Measurements from ENCODE around the gene KIRREL3.

KIRREL3 gene

DNA sequence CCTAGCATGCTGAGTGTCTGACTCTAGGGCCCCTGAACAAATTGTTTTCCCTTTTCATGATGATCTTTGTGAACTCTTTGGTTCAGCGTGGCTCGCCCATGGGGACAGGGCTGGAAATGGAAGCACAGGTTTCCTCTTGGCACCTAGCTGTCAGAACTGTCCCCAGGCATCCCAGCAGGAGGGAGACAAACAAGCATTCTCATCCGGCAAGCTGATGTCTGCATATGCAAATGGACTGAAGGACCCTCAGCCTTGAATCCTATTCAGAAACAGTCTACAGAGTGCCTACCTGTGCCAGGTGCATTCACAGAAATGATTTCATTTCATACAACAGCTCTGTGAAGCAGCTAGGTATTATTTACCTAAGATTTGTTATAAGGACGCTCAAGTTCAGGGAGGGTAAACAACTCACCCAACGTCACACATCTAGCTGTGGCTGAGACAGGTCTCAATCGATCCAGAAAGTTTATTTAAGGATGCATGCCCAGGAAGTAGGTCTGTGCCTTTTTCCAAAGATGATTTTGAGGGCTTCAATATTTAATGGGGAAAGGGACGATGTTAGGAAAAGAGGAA lies 176.4 kb downstream of the KIRREL3 start:
- Histone ChIP-seq H3K9ac (ENCODE audit: low read depth in 1 of 2, low read length in 2 of 2) (no peak overlapping the region), H3K27ac (ENCODE audit: low read depth, low read length) (no peak overlapping the region), H3K4me3 (ENCODE audit: low read depth in 1 of 2, low read length in 2 of 2) (no peak overlapping the region), H3K9me3 (ENCODE audit: control insufficient read depth in 1 of 2, low read length in 2 of 2) (no peaks in the 10 kb centered on the region), H3K4me1 (ENCODE audit: control insufficient read depth in 1 of 2, insufficient read depth in 2 of 2, low read length in 2 of 2) (no peaks in the 10 kb centered on the region), H3K36me3 (ENCODE audit: control insufficient read depth in 1 of 2, insufficient read depth in 2 of 2, low read length in 2 of 2) (no peaks in the 10 kb centered on the region), H3K27me3 (ENCODE audit: control insufficient read depth in 1 of 2, insufficient read depth in 2 of 2, low read length in 2 of 2) (no peaks in the 10 kb centered on the region)

DNA sequence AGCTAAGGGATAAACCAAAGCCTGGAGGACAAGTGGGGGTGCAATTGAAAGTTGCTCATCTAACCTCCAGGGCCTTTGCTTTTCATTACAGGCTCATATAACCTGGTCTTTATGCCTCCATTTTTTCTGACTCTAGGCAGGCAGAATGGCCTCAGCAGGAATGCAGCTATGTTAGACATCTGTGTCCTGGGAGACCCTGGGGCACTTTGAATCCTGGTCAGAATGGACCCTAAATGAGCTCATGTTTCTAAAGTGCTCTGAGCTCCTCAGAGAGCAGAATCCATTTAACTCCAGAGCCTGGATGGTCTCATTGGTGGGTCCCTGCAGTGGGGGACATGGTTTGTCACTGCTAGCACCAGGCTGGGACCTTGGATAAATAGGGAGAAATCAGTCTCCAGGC lies 177.3 kb downstream of the KIRREL3 start:
- H3K9me3 ChIP-seq (ENCODE audit: control insufficient read depth in 1 of 2, low read length in 2 of 2): no peaks in the 10 kb centered on the region
- no peaks in the 10 kb centered on the region for H3K4me1 ChIP-seq (ENCODE audit: control insufficient read depth in 1 of 2, insufficient read depth in 2 of 2, low read length in 2 of 2)
- H3K4me3 ChIP-seq (ENCODE audit: low read depth in 1 of 2, low read length in 2 of 2): no peak overlapping the region
- H3K27me3 ChIP-seq (ENCODE audit: control insufficient read depth in 1 of 2, insufficient read depth in 2 of 2, low read length in 2 of 2): no peaks in the 10 kb centered on the region
- no peak overlapping the region for H3K9ac ChIP-seq (ENCODE audit: low read depth in 1 of 2, low read length in 2 of 2)
- no peak overlapping the region for H3K27ac ChIP-seq (ENCODE audit: low read depth, low read length)
- no peaks in the 10 kb centered on the region for H3K36me3 ChIP-seq (ENCODE audit: control insufficient read depth in 1 of 2, insufficient read depth in 2 of 2, low read length in 2 of 2)

DNA sequence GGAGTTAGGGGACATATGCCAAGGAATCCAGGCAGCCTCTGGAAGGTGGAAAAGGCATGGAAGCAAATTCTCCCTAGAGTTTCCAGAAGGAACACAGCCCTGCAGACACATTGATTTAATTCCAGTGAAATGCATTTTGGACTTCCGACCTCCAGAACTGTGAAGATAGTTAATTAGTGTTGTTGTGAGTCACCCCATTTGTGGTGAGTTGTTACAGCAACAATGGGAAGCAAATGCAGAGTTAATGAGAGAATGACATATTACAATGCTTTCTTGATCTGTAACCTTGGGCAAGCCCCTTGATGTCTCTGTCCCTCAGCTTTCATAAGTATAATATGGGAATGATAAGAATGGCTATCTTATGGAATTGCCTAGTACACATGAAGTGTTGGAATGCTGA lies 178.7 kb downstream of the KIRREL3 start:
- Histone ChIP-seq H3K9me3 (ENCODE audit: control insufficient read depth in 1 of 2, low read length in 2 of 2) (no peaks in the 10 kb centered on the region), H3K9ac (ENCODE audit: low read depth in 1 of 2, low read length in 2 of 2) (no peak overlapping the region), H3K27me3 (ENCODE audit: control insufficient read depth in 1 of 2, insufficient read depth in 2 of 2, low read length in 2 of 2) (no peaks in the 10 kb centered on the region), H3K36me3 (ENCODE audit: control insufficient read depth in 1 of 2, insufficient read depth in 2 of 2, low read length in 2 of 2) (no peaks in the 10 kb centered on the region), H3K4me3 (ENCODE audit: low read depth in 1 of 2, low read length in 2 of 2) (no peak overlapping the region), H3K4me1 (ENCODE audit: control insufficient read depth in 1 of 2, insufficient read depth in 2 of 2, low read length in 2 of 2) (no peaks in the 10 kb centered on the region), H3K27ac (ENCODE audit: low read depth, low read length) (no peak overlapping the region)

DNA sequence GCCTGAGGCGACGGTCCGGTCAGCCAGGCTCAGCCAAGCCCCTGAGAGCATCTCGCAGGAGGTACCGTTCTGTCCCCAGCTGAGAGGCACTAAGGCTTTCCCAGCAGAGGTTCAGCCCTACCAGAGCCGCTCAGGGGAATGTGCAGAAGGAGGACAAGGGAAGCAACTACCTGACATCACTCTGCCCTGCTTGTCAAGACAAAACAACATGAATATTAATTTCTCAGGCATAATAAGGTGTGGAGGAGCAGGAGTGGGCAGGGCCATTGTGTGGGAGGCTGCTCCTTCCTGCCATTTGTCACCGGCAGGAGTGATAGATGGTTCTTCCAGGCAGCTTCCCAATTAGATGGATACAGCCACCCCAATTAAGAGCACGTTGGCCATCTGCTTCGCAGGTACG lies 181.4 kb downstream of the KIRREL3 start:
- H3K36me3 ChIP-seq (ENCODE audit: control insufficient read depth in 1 of 2, insufficient read depth in 2 of 2, low read length in 2 of 2): no peaks in the 10 kb centered on the region
- no peaks in the 10 kb centered on the region for H3K9me3 ChIP-seq (ENCODE audit: control insufficient read depth in 1 of 2, low read length in 2 of 2)
- H3K9ac ChIP-seq (ENCODE audit: low read depth in 1 of 2, low read length in 2 of 2): no peak overlapping the region
- H3K27ac ChIP-seq (ENCODE audit: low read depth, low read length): no peak overlapping the region
- H3K4me3 ChIP-seq (ENCODE audit: low read depth in 1 of 2, low read length in 2 of 2): no peak overlapping the region
- H3K27me3 ChIP-seq (ENCODE audit: control insufficient read depth in 1 of 2, insufficient read depth in 2 of 2, low read length in 2 of 2): no peaks in the 10 kb centered on the region
- no peaks in the 10 kb centered on the region for H3K4me1 ChIP-seq (ENCODE audit: control insufficient read depth in 1 of 2, insufficient read depth in 2 of 2, low read length in 2 of 2)

DNA sequence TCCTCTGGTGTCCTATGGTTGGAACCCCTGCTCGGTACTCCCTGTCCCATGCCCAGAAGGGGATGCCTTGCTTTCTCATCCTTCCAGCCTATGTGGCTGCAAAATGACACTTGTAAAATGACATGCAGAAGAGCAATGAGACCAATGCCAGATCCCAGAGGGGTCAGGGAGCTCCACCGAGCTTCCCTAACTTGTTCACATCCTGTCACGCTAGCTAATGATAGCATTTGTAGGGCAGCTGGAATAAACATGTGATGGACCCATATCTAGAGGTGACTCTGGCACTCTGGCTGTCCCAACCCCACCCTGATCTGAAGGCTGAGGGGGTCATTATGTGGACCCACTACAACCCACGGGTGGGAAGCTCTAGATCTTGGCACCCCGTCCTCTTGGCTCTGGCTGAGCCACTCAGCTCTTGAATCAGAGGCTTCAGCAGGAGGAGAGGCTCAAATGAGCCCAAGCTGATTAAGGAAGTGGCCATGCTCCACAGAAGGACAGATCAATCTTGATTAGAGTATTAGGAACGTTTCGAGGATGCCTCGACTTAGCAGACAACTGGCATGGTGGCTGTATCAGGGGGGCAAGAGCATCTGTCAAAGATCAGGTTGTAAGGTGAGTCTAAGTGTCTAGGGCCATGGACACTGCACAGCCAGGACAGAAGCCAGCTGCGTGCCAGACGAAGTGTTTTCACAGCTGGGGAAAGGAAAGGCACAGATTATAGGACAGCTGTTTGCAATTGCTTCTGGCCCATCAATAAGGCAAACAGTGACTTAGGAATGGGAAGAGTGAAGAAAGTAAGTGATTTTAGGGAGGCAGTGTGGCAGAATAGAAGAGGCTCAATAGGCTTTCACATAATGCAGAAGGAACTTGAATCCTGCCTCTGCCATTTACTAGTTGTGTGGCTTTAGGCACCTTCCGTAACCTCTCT lies 182.8 kb downstream of the KIRREL3 start:
- Histone ChIP-seq H3K27ac (ENCODE audit: low read depth, low read length) (no peak overlapping the region), H3K9ac (ENCODE audit: low read depth in 1 of 2, low read length in 2 of 2) (no peak overlapping the region), H3K4me3 (ENCODE audit: low read depth in 1 of 2, low read length in 2 of 2) (no peak overlapping the region), H3K27me3 (ENCODE audit: control insufficient read depth in 1 of 2, insufficient read depth in 2 of 2, low read length in 2 of 2) (no peaks in the 10 kb centered on the region), H3K36me3 (ENCODE audit: control insufficient read depth in 1 of 2, insufficient read depth in 2 of 2, low read length in 2 of 2) (no peaks in the 10 kb centered on the region), H3K4me1 (ENCODE audit: control insufficient read depth in 1 of 2, insufficient read depth in 2 of 2, low read length in 2 of 2) (no peaks in the 10 kb centered on the region), H3K9me3 (ENCODE audit: control insufficient read depth in 1 of 2, low read length in 2 of 2) (no peaks in the 10 kb centered on the region)

DNA sequence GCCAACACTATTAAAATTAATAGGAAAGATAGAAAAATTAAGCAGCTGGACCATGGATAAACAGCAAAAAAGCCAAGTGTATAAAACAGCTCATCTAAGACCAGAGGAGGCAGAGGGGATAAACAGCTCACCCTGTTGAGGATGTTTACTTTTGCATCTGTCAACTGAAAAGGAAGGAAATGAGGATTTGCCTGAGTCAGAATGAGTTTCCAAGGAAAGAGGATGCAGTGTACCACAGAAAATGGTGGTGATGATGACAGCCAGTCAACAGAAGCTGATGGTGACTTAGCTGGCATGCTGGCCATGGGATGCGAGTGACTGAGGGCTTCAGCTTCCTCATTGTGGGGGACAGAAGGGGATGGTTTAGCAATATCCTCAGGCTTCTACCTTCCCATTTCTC lies 183.5 kb downstream of the KIRREL3 start:
- no peaks in the 10 kb centered on the region for H3K9me3 ChIP-seq (ENCODE audit: control insufficient read depth in 1 of 2, low read length in 2 of 2)
- no peaks in the 10 kb centered on the region for H3K36me3 ChIP-seq (ENCODE audit: control insufficient read depth in 1 of 2, insufficient read depth in 2 of 2, low read length in 2 of 2)
- H3K4me1 ChIP-seq (ENCODE audit: control insufficient read depth in 1 of 2, insufficient read depth in 2 of 2, low read length in 2 of 2): no peaks in the 10 kb centered on the region
- no peak overlapping the region for H3K27ac ChIP-seq (ENCODE audit: low read depth, low read length)
- no peak overlapping the region for H3K4me3 ChIP-seq (ENCODE audit: low read depth in 1 of 2, low read length in 2 of 2)
- no peak overlapping the region for H3K9ac ChIP-seq (ENCODE audit: low read depth in 1 of 2, low read length in 2 of 2)
- H3K27me3 ChIP-seq (ENCODE audit: control insufficient read depth in 1 of 2, insufficient read depth in 2 of 2, low read length in 2 of 2): no peaks in the 10 kb centered on the region

DNA sequence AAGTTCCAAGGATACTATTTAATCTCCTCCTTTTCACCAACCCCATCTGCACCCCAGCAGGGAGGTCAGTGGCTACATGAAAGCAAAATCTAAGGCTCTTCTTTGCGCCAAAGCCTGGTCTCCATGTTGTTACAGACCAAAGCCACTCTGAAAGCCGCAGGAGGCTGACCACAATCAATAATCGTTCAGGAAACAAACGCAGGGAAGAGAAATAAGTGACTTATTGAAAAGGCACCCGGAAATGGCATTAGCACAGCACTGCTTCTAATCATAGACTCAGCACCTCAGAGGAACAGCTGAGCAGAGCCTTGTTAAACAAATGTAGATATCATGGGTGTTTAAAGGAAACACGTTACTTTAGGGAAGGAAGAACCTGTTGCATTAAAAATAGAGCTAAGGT lies 183.9 kb downstream of the KIRREL3 start:
- Histone ChIP-seq H3K4me3 (ENCODE audit: low read depth in 1 of 2, low read length in 2 of 2) (no peak overlapping the region), H3K4me1 (ENCODE audit: control insufficient read depth in 1 of 2, insufficient read depth in 2 of 2, low read length in 2 of 2) (no peaks in the 10 kb centered on the region), H3K36me3 (ENCODE audit: control insufficient read depth in 1 of 2, insufficient read depth in 2 of 2, low read length in 2 of 2) (no peaks in the 10 kb centered on the region), H3K9me3 (ENCODE audit: control insufficient read depth in 1 of 2, low read length in 2 of 2) (no peaks in the 10 kb centered on the region), H3K9ac (ENCODE audit: low read depth in 1 of 2, low read length in 2 of 2) (no peak overlapping the region), H3K27me3 (ENCODE audit: control insufficient read depth in 1 of 2, insufficient read depth in 2 of 2, low read length in 2 of 2) (no peaks in the 10 kb centered on the region), H3K27ac (ENCODE audit: low read depth, low read length) (no peak overlapping the region)

DNA sequence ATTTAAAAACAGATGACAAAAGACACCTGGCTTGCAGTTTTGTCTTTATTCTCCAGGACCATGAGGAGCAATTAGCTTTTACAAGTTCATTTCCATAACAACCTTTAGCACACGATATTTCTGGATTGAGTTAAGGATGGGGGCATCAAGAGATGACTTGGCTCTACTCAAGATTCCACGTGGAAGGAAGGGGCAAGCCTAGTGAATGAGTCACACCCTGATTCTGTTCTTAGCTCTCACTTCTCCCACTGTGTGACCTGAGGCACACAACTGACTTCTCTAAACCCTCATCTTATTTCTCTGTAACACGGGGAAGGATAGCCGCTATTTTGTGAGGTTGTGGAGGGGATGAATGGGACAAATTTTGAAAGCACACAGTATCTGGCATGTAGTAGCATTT lies 185.5 kb downstream of the KIRREL3 start:
- no peaks in the 10 kb centered on the region for H3K36me3 ChIP-seq (ENCODE audit: control insufficient read depth in 1 of 2, insufficient read depth in 2 of 2, low read length in 2 of 2)
- H3K9ac ChIP-seq (ENCODE audit: low read depth in 1 of 2, low read length in 2 of 2): no peak overlapping the region
- no peak overlapping the region for H3K4me3 ChIP-seq (ENCODE audit: low read depth in 1 of 2, low read length in 2 of 2)
- H3K27ac ChIP-seq (ENCODE audit: low read depth, low read length): no peak overlapping the region
- H3K9me3 ChIP-seq (ENCODE audit: control insufficient read depth in 1 of 2, low read length in 2 of 2): no peaks in the 10 kb centered on the region
- no peaks in the 10 kb centered on the region for H3K27me3 ChIP-seq (ENCODE audit: control insufficient read depth in 1 of 2, insufficient read depth in 2 of 2, low read length in 2 of 2)
- H3K4me1 ChIP-seq (ENCODE audit: control insufficient read depth in 1 of 2, insufficient read depth in 2 of 2, low read length in 2 of 2): no peaks in the 10 kb centered on the region

DNA sequence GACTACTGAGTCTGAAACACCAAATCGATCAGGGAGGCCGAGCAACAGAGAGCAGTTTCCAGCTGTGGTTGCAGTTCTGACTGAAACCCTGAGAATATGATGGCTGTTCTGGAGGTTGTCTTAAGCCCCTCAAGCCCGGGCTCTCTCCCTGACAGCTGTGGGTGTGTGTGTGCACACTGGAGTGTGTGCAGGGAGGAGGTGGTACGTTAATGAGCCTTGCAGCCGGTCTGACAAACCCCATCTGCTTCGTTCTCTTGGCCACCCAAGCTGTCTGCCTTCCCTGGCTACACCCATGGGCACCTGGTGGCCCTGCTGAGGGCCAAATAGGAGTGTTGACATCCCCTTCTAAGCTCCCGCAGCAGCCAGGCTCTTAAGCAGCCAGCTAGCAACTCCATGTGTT lies 189.8 kb downstream of the KIRREL3 start:
- no peak overlapping the region for H3K4me3 ChIP-seq (ENCODE audit: low read depth in 1 of 2, low read length in 2 of 2)
- no peaks in the 10 kb centered on the region for H3K27me3 ChIP-seq (ENCODE audit: control insufficient read depth in 1 of 2, insufficient read depth in 2 of 2, low read length in 2 of 2)
- no peaks in the 10 kb centered on the region for H3K36me3 ChIP-seq (ENCODE audit: control insufficient read depth in 1 of 2, insufficient read depth in 2 of 2, low read length in 2 of 2)
- H3K9ac ChIP-seq (ENCODE audit: low read depth in 1 of 2, low read length in 2 of 2): no peak overlapping the region
- no peaks in the 10 kb centered on the region for H3K4me1 ChIP-seq (ENCODE audit: control insufficient read depth in 1 of 2, insufficient read depth in 2 of 2, low read length in 2 of 2)
- no peak overlapping the region for H3K27ac ChIP-seq (ENCODE audit: low read depth, low read length)
- no peaks in the 10 kb centered on the region for H3K9me3 ChIP-seq (ENCODE audit: control insufficient read depth in 1 of 2, low read length in 2 of 2)

DNA sequence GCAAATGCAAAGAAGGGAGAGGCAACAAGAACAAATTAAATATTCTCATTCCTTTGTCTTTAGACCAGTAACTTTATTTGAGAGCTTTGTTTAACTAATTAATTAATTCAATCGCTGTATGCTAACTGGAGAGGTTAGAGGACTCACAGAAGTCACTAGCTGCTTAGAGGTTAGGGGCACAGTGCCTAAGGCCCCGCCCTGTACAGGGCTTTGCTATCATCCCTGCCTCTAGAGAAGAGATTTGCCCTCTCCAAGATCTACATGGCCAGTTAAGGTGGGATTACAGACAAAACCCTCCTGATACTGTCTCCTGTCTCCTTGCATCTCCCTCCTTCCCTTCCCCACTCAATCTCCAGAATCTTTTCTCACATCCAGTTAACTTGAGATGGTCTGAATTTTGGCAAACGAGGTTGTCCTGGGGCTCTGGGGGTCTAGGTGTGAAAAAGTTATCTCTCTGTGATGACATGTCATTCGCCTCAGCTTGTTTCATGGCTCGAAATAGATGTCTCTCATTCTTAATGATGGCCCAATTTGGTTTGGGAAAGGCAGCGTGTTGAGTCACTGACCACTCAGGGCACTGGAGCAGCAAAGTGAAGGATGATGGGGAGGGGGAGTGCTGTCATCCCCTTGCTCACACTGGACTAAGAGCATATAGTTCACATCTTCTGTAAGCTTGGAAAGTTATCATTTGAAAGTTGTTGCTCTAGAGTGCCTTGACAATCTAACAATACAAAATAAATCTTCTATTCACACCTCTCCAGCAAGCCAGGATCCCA lies 190.9 kb downstream of the KIRREL3 start:
- Histone ChIP-seq H3K9ac (ENCODE audit: low read depth in 1 of 2, low read length in 2 of 2) (no peak overlapping the region), H3K27me3 (ENCODE audit: control insufficient read depth in 1 of 2, insufficient read depth in 2 of 2, low read length in 2 of 2) (no peaks in the 10 kb centered on the region), H3K36me3 (ENCODE audit: control insufficient read depth in 1 of 2, insufficient read depth in 2 of 2, low read length in 2 of 2) (no peaks in the 10 kb centered on the region), H3K27ac (ENCODE audit: low read depth, low read length) (no peak overlapping the region), H3K4me3 (ENCODE audit: low read depth in 1 of 2, low read length in 2 of 2) (no peak overlapping the region), H3K9me3 (ENCODE audit: control insufficient read depth in 1 of 2, low read length in 2 of 2) (no peaks in the 10 kb centered on the region), H3K4me1 (ENCODE audit: control insufficient read depth in 1 of 2, insufficient read depth in 2 of 2, low read length in 2 of 2) (no peaks in the 10 kb centered on the region)
